ENCODE measurements around the gene TMEM171. TPM values are rescaled to one million over a fixed set of nuclear protein-coding genes. Genes with fewer than 3 reads are reported as not detected.

TMEM171 gene
- total RNA-seq = 1.8 and 4.7 TPM in 2 replicates

GRCh38 chr5:73120222-73121118 is at the start of gene TMEM171:
Gene TMEM171, plus strand, starts transcription at chr5:73120575. Its CDS starts 2,799 bp downstream, at chr5:73123374.

GRCh38 chr5:73172951-73173350 is 52.6 kb downstream of the TMEM171 start, which contains the start of gene TMEM174:
Gene TMEM174, plus strand, starts transcription at chr5:73173193. Its CDS starts 51 bp downstream, at chr5:73173244.

Other genes with a start within 250 kb of the TMEM171 start
- gene FCHO2, start 164.5 kb upstream of the TMEM171 start, total RNA-seq = 8.0 and 11.7 TPM in 2 replicates
- not detected in 2 replicates for gene TMEM174, start 52.6 kb downstream of the TMEM171 start, total RNA-seq